ENCODE results near the gene ADAM12. TPM values are rescaled to one million over a fixed set of nuclear protein-coding genes. Genes with fewer than 3 reads are reported as not detected.

Gene ADAM12
- total RNA-seq, 1 experiment from 2014 or later, result 0.24 TPM

DNA sequence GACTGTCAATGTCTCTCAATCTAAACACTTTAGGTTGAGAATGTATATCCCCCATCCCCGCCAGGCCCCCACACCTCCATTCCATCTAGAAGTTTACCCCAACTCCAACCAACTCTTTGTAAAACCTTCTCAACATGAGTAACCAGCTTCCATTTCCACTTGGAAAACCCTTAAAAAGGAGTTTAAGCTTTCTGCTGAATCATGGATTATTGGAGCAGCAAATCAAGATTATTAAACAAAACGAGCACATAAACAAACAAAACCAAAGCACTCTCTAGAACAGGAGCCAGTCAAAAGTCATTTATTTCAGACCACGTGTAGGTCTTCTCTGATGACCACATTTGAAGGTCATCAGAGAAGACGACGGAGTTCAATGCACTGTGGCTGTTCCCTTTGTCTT, 278.4 kb downstream of the ADAM12 start:
- Histone ChIP-seq H2BK5ac (ENCODE audit: insufficient read length, low read length) (no peak overlapping the region), H3K18ac (ENCODE audit: insufficient read length, low read depth, low read length) (no peak overlapping the region), H2AK5ac (ENCODE audit: insufficient read length, low read length) (no peak overlapping the region), H3K14ac (ENCODE audit: insufficient read depth, low read length) (no peak overlapping the region), H3K23ac (ENCODE audit: insufficient read length, low read depth, low read length) (no peak overlapping the region), H4K8ac (replicated peaks; ENCODE audit: insufficient read length, low read depth, low read length) (no peak overlapping the region), H3K56ac (ENCODE audit: insufficient read length, low read depth, low read length) (no peak overlapping the region), H3K23me2 (ENCODE audit: insufficient read length, low read depth, low read length, poor library complexity, severe bottlenecking) (no peaks in the 10 kb centered on the region), H4K91ac (ENCODE audit: insufficient read length, low read depth, low read length) (no peak overlapping the region), H2BK15ac (ENCODE audit: low read depth, low read length) (no peak overlapping the region), H4K20me1 (ENCODE audit: control insufficient read depth, insufficient read depth, insufficient read length) (no peaks in the 10 kb centered on the region), H3K4me1 (ENCODE audit: insufficient read depth, low read length) (no peaks in the 10 kb centered on the region), H3K9me3 (ENCODE audit: control insufficient read depth, low read depth, low read length) (no peaks in the 10 kb centered on the region), H3T11ph (ENCODE audit: low read length) (no peak overlapping the region), H2BK20ac (ENCODE audit: low read depth, low read length, poor library complexity, severe bottlenecking) (no peak overlapping the region), H4K5ac (ENCODE audit: insufficient read length, low read depth, low read length) (no peak overlapping the region), H3K79me2 (ENCODE audit: insufficient read depth, low read length) (no peaks in the 10 kb centered on the region), H3K4ac (ENCODE audit: low read depth, low read length) (no peak overlapping the region), H3K79me1 (ENCODE audit: insufficient read depth, low read depth, low read length, poor library complexity, severe bottlenecking) (no peaks in the 10 kb centered on the region), H2BK120ac (ENCODE audit: low read depth, low read length, poor library complexity, severe bottlenecking) (no peak overlapping the region), H3K9ac (ENCODE audit: extremely low read depth, insufficient read length, low read length) (no peak overlapping the region), H2BK12ac (ENCODE audit: insufficient read length, low read depth, low read length) (no peak overlapping the region), H2AFZ (ENCODE audit: low read length) (no peak overlapping the region), H3K27ac (ENCODE audit: insufficient read length, low read depth, low read length) (no peak overlapping the region), H3K27me3 (ENCODE audit: insufficient read depth, low read length) (no peaks in the 10 kb centered on the region), H3K4me2 (ENCODE audit: insufficient read depth, insufficient read length, low read length) (no peak overlapping the region)
- Mint-ChIP-seq H3K9me3 (peaks cover 0 to 2% of the 10 kb centered on the region in 2 experiments; a peak in 2 of 5 replicates), H3K27ac (no peak overlapping the region), H3K36me3 (ENCODE audit: insufficient read depth in 1 of 3, low read depth in 3 of 3) (peaks cover 0 to 6% (median 2%) of the 10 kb centered on the region in 3 experiments; a peak in 3 of 7 replicates), H3K4me3 (no peak overlapping the region), H3K27me3 (ENCODE audit: low read depth) (no peaks in the 10 kb centered on the region; the same call in 1 of the 2 replicates), H3K4me1 (peaks cover 10 to 21% of the 10 kb centered on the region in 2 experiments)
- TF ChIP-seq, protein P1, sequence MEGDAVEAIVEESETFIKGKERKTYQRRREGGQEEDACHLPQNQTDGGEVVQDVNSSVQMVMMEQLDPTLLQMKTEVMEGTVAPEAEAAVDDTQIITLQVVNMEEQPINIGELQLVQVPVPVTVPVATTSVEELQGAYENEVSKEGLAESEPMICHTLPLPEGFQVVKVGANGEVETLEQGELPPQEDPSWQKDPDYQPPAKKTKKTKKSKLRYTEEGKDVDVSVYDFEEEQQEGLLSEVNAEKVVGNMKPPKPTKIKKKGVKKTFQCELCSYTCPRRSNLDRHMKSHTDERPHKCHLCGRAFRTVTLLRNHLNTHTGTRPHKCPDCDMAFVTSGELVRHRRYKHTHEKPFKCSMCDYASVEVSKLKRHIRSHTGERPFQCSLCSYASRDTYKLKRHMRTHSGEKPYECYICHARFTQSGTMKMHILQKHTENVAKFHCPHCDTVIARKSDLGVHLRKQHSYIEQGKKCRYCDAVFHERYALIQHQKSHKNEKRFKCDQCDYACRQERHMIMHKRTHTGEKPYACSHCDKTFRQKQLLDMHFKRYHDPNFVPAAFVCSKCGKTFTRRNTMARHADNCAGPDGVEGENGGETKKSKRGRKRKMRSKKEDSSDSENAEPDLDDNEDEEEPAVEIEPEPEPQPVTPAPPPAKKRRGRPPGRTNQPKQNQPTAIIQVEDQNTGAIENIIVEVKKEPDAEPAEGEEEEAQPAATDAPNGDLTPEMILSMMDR (conservative IDR thresholded peaks at IDR 0.05), result no peak
- DNase-seq, result no peak
- no CpG with 5 or more reads among the region's 5 CpGs for WGBS (ENCODE audit: extremely low coverage, insufficient read length, low lambda C conversion rate)

Data from H9 (cell line).